Measurements from ENCODE around the gene ZSCAN2.
A peak's percentile ranks its signal among the peaks of the same experiment; 100 is the strongest.

The ZSCAN2 gene

GRCh38 chr15:84654689-84655453 is 54.1 kb downstream of the ZSCAN2 start:
- Histone ChIP-seq H3K4me3 (peak overlapping the region; percentile 92), H3K36me3 (ENCODE audit: insufficient read depth, low read length) (peaks cover 23% of the 10 kb centered on the region), H3K27ac (peak overlapping the region; percentile 82; the same call in 1 of the 2 replicates), H3K9ac (ENCODE audit: insufficient read length) (peak overlapping the region; percentile 93), H3K9me3 (ENCODE audit: low read depth, low read length) (no peaks in the 10 kb centered on the region)
- no peak for TF ChIP-seq POLR2AphosphoS5 (IDR thresholded peaks at IDR 0.05; ENCODE audit: borderline replicate concordance, low read depth, low read length)
- peak; percentile 58 for TF ChIP-seq FOXP2 (optimal IDR thresholded peaks at IDR 0.05; ENCODE audit: control extremely low read depth, extremely low read length, insufficient read depth)
- peak; percentile 34 for DNase-seq (ENCODE audit: low read depth, low spot score)

- no peak overlapping the region for H3K9ac ChIP-seq (ENCODE audit: insufficient read length)
- no peak overlapping the region for H3K27ac ChIP-seq
- peaks cover 10% of the 10 kb centered on the region for H3K36me3 ChIP-seq (ENCODE audit: insufficient read depth, low read length)
- no peak overlapping the region; the same call in 1 of the 2 replicates for H3K4me3 ChIP-seq
- TF ChIP-seq EZH2 (IDR thresholded peaks at IDR 0.05) (no peak), POLR2AphosphoS5 (IDR thresholded peaks at IDR 0.05; ENCODE audit: borderline replicate concordance, low read depth, low read length) (no peak), FOXP2 (optimal IDR thresholded peaks at IDR 0.05; ENCODE audit: control extremely low read depth, extremely low read length, insufficient read depth) (no peak)
- DNase-seq (ENCODE audit: low read depth, low spot score) = no peak
- H3K9me3 ChIP-seq (ENCODE audit: low read depth, low read length) = no peaks in the 10 kb centered on the region
These were observed 56.2 kb downstream of the ZSCAN2 start for GRCh38 chr15:84656972-84657371.

DNA sequence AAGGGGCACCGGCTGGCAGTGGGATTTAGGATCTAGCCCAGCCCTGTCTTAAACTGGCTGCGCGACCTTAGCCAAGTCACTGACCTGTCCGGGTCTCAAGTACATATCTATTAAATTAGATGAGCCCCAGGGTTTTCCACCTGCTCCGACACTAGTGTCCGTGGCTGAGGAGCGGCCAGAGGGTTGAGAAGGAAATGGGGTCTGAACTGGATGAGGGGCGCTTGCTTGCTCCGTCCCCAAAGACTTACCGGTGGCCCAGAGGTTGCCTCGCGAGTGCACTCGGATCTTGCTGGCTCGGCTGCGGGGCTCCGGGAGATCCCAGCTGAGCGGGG is 56.9 kb downstream of the ZSCAN2 start:
- peaks cover 3% of the 10 kb centered on the region for H3K36me3 ChIP-seq (ENCODE audit: insufficient read depth, low read length)
- no peaks in the 10 kb centered on the region for H3K9me3 ChIP-seq (ENCODE audit: low read depth, low read length)
- TF ChIP-seq POLR2AphosphoS5 (IDR thresholded peaks at IDR 0.05; ENCODE audit: borderline replicate concordance, low read depth, low read length) (no peak), EZH2 (IDR thresholded peaks at IDR 0.05) (no peak), FOXP2 (optimal IDR thresholded peaks at IDR 0.05; ENCODE audit: control extremely low read depth, extremely low read length, insufficient read depth) (no peak)
- no peak overlapping the region for H3K27ac ChIP-seq
- no peak for DNase-seq (ENCODE audit: low read depth, low spot score)
- peak overlapping the region; percentile 79 for H3K4me3 ChIP-seq
- H3K9ac ChIP-seq (ENCODE audit: insufficient read length) = peak overlapping the region; percentile 53

GRCh38 chr15:84658080-84658787 is 57.4 kb downstream of the ZSCAN2 start, which contains the start of gene NMB:
NMB (minus strand) TSS chr15:84658199; CDS start chr15:84658152, 47 bp downstream.
- H3K9me3 ChIP-seq (ENCODE audit: low read depth, low read length) = no peaks in the 10 kb centered on the region
- peak within 1 kb of the TSS; percentile 79 for H3K4me3 ChIP-seq
- TF ChIP-seq EZH2 (IDR thresholded peaks at IDR 0.05) (no peak), POLR2AphosphoS5 (IDR thresholded peaks at IDR 0.05; ENCODE audit: borderline replicate concordance, low read depth, low read length) (no peak), FOXP2 (optimal IDR thresholded peaks at IDR 0.05; ENCODE audit: control extremely low read depth, extremely low read length, insufficient read depth) (no peak)
- no peaks in the 10 kb centered on the region for H3K36me3 ChIP-seq (ENCODE audit: insufficient read depth, low read length)
- no peak within 1 kb of the TSS for H3K27ac ChIP-seq
- DNase-seq (ENCODE audit: low read depth, low spot score) = no peak
- peak within 1 kb of the TSS; percentile 55 for H3K9ac ChIP-seq (ENCODE audit: insufficient read length)

DNA sequence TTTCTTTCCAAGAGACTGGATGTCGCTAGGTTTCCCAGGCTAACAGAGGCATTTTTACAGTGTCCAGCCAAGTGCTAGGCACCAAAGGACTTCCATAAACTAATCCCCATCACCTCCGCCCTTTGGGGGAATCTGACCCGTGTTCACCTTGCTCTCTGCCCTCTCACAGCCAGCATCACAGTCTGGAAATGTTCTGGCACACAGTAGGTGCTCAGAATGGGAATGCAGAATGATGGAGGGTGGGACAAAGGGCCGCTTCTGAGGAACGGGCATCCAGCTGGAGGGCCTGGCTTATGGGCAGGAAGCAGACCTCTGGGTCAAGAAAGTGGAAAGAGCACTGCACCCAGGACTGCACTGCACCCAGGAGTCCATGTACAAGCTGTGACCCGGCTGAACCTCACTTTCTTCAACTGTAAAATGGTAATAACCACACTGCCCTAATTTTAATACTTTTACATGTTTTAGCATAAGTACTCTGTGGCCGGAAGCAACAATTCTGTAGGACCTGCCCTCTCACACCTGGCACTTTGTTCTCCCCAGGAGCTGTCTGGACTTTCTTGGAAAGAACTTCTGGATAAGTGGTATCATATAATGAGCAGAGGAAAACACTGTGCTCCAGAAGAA is 58.1 kb downstream of the ZSCAN2 start:
- Histone ChIP-seq H3K27ac (no peak overlapping the region), H3K9ac (ENCODE audit: insufficient read length) (no peak overlapping the region), H3K36me3 (ENCODE audit: insufficient read depth, low read length) (no peaks in the 10 kb centered on the region), H3K4me3 (no peak overlapping the region; the same call in 1 of the 2 replicates), H3K9me3 (ENCODE audit: low read depth, low read length) (no peaks in the 10 kb centered on the region)
- no peak for DNase-seq (ENCODE audit: low read depth, low spot score)
- TF ChIP-seq POLR2AphosphoS5 (IDR thresholded peaks at IDR 0.05; ENCODE audit: borderline replicate concordance, low read depth, low read length) (no peak; the same call in 1 of the 2 replicates), FOXP2 (optimal IDR thresholded peaks at IDR 0.05; ENCODE audit: control extremely low read depth, extremely low read length, insufficient read depth) (no peak), EZH2 (IDR thresholded peaks at IDR 0.05) (no peak)

DNA sequence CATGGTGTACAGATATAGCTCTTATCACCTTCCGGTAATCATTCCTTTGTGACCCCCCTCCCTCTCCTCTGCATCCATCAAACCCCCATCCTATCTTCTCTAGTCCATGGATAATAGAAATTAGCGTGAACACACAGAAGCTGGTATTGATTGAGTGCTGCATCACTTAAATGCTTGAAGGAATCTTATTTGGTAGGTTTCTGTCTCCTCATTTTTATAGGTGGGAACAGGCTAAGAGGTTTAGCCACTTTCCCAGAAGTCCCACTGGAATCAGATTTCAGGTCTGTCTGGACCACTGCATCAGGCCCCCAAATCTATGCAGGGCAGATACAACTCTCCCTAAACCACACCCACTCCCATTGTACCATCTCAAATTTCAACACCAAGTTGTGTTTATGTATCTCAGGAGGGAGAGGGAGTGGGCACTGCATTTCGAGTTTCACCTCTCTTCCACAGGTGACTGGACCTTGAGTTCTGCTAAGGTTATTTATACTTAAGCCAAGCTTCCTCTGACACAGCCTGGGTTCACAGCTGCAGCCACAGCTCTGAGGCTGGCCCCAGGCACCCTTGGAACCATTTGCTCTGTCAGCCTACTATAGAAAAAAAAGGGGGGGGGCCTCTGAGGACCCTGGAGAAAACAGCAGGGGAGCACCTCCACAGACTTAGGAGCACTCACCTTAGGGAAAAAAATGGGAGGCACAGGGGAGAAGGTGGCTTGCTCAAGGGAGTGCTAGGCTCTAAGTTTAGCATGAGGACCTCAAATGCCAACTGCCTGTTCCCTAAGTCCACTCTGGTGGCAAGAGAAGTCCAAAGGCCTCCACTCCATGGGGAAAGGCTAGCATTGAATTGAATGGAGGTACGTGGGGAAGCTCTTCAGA is 59.3 kb downstream of the ZSCAN2 start:
- no peak for TF ChIP-seq POLR2AphosphoS5 (IDR thresholded peaks at IDR 0.05; ENCODE audit: borderline replicate concordance, low read depth, low read length)
- no peak for TF ChIP-seq EZH2 (IDR thresholded peaks at IDR 0.05)
- TF ChIP-seq FOXP2 (optimal IDR thresholded peaks at IDR 0.05; ENCODE audit: control extremely low read depth, extremely low read length, insufficient read depth) = no peak
- no peak overlapping the region for H3K27ac ChIP-seq
- no peaks in the 10 kb centered on the region for H3K9me3 ChIP-seq (ENCODE audit: low read depth, low read length)

DNA sequence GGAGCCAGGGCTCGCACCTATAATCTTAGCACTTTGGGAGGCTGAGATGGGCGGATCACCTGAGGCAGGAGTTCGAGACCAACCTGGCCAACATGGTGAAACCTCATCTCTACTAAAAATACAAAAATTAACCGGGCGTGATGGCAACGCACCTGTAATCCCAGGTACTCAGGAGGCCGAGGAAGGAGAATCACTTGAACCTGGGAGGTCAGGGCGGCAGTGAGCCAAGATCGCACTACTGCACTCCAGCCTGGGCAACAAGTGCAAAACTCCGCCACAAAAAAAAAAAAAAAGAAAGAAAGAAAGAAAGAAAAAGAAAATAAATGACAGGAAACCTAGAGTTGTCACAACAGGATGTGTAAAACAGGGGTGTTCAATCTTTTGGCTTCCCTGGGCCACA is 60.2 kb downstream of the ZSCAN2 start:
- no peak overlapping the region for H3K9ac ChIP-seq (ENCODE audit: insufficient read length)
- no peak overlapping the region for H3K4me3 ChIP-seq
- no peak for DNase-seq (ENCODE audit: low read depth, low spot score)
- H3K9me3 ChIP-seq (ENCODE audit: low read depth, low read length) = no peaks in the 10 kb centered on the region
- H3K27ac ChIP-seq = no peak overlapping the region
- peaks cover 4% of the 10 kb centered on the region; the same call in 1 of the 2 replicates for H3K36me3 ChIP-seq (ENCODE audit: insufficient read depth, low read length)
- TF ChIP-seq FOXP2 (optimal IDR thresholded peaks at IDR 0.05; ENCODE audit: control extremely low read depth, extremely low read length, insufficient read depth) (no peak), EZH2 (IDR thresholded peaks at IDR 0.05) (no peak), POLR2AphosphoS5 (IDR thresholded peaks at IDR 0.05; ENCODE audit: borderline replicate concordance, low read depth, low read length) (no peak)

More for the DNA sequence above, 59.3 kb downstream of the ZSCAN2 start:
- H3K36me3 ChIP-seq (ENCODE audit: insufficient read depth, low read length) = no peaks in the 10 kb centered on the region
- no peak overlapping the region for H3K9ac ChIP-seq (ENCODE audit: insufficient read length)
- no peak overlapping the region for H3K4me3 ChIP-seq
- DNase-seq (ENCODE audit: low read depth, low spot score) = no peak
